Stomach (tissue), 9 donors: ENCODE results near the gene BPIFB3. TPM values are rescaled to one million over a fixed set of nuclear protein-coding genes. Genes with fewer than 3 reads are reported as not detected.

Experiments
- DNase-seq, 2 donors: peaks; one replicate each; pipeline versions ENCODE4 v3.0.0 to v3.0.0-alpha.2; 2013 to 2019
- H3K27ac ChIP-seq, 5 donors: fragments of 200-600 bp in 4 of 5; sonication (generic) in 4 of 5; one replicate each; pipeline ENCODE4 v1.5.1; 2013 to 2019; ENCODE audit warnings: mild to moderate bottlenecking in 1 of 5, moderate library complexity in 1 of 5
- H3K27me3 ChIP-seq, 3 donors: fragments of 200-600 bp; sonication (generic); one replicate each; pipeline ENCODE4 v1.5.1; 2017 to 2019; ENCODE audit warnings: mixed run types in 1 of 3
- H3K36me3 ChIP-seq, 4 donors: fragments of 200-600 bp; sonication (generic); 1 replicate in 3 of 4; 2 replicates in 1 of 4; pipeline ENCODE4 v1.5.1; 2016 to 2019
- H3K4me1 ChIP-seq, 4 donors: fragments of 200-600 bp; sonication (generic); one replicate each; pipeline ENCODE4 v1.5.1; 2016 to 2019
- H3K4me3 ChIP-seq, 4 donors: fragments of 200-600 bp; sonication (generic) in 3 of 4; one replicate each; pipeline ENCODE4 v1.5.1; 2016 to 2019; ENCODE audit warnings: mild to moderate bottlenecking in 1 of 4
- H3K9me3 ChIP-seq, 4 donors: fragments of 200-600 bp; sonication (generic); one replicate each; pipeline ENCODE4 v1.5.1; 2016 to 2019
- EP300 ChIP-seq: sonication (generic); formaldehyde crosslinking; IDR thresholded peaks from one replicate; pipeline ENCODE4 v1.6.1; 2017; ENCODE audit warnings: antibody characterized with exemption
- POLR2A ChIP-seq, 4 donors: fragments of 450-650 bp; IDR thresholded peaks; one replicate each; pipeline ENCODE4 v1.6.1; 2016; ENCODE audit warnings: antibody characterized with exemption in 4 of 4, control low read depth in 2 of 4, mild to moderate bottlenecking in 1 of 4, moderate library complexity in 1 of 4
- POLR2AphosphoS5 ChIP-seq, 3 donors: sonication (generic); formaldehyde crosslinking; IDR thresholded peaks; one replicate each; pipeline ENCODE4 v1.6.1; 2016; ENCODE audit warnings: antibody characterized with exemption in 3 of 3
- WGBS, 5 donors: extraction: QIAGEN DNeasy Blood & Tissue Kit in 3 of 5; methylation state at CpG; one replicate each; pipeline versions ENCODE4 v1.1.5 to v1.1.7; 2013 to 2018; 5-methylcytosine and 5-hydroxymethylcytosine counted together
- intact Hi-C: fragments of 100-400 bp; cut with DNase I; formaldehyde crosslinking; loops from one replicate; pipeline ENCODE4 v1.15.1; 2023; ENCODE audit warnings: low total_unique reads
- polyA plus RNA-seq, 3 donors: library from polyadenylated mRNA; stranded (reverse); fragments of 200-250 nt; gene quantifications; one replicate each; pipeline ENCODE4 v1.2.3, GENCODE V29; 2013
- total RNA-seq, 5 donors: library from RNA; depleted of rRNA; stranded (reverse); fragments of >200 nt; gene quantifications; one replicate each; pipeline versions ENCODE4 v1.1.0 to v1.2.3, GENCODE V29; 2014 to 2016
- TF ChIP-seq, protein P1 (sequence below), 7 experiments: fragments of 450-650 bp in 4 of 7; fragments of 200-600 bp in 3 of 7; sonication (generic) in 3 of 7; IDR thresholded peaks; one replicate each; pipeline ENCODE4 v1.5.1; 2016 to 2019; ENCODE audit warnings: antibody characterized with exemption in 7 of 7, control low read depth in 2 of 7, mild to moderate bottlenecking in 1 of 7
- donor health status: healthy with polysubstance abuse.
- donor health status: Bipolar disorder and iron deficiency.
- donor health status: healthy.

BPIFB3 gene
- total and polyA plus RNA-seq, 8 donors: not detected

DNA sequence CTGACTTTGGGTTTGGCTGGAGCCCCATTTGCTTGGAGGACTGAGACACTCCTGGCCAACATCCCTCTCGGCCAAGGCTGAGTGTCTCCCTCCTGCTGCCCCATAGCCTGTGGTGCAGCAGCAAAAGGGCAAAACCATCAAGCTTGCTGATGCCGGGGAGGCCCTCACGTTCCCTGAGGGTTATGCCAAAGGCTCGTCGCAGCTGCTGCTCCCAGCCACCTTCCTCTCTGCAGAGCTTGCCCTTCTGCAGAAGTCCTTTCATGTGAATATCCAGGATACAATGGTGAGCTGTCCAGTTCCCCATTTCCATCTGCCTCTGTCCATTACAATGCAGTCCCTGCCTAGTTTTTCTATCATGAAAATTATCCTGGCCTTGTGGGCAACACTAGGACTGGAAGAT is 16.2 kb upstream of the BPIFB3 start:
- DNase-seq: no peak
- H3K9me3 ChIP-seq: peaks cover 0 to 8% (median 4%) of the 10 kb centered on the region in 4 donors
- H3K4me1 ChIP-seq: no peaks in the 10 kb centered on the region
- H3K27me3 ChIP-seq: no peaks in the 10 kb centered on the region
- H3K4me3 ChIP-seq: no peak overlapping the region
- no peak for TF ChIP-seq EP300
- no peak for TF ChIP-seq POLR2AphosphoS5 (IDR thresholded peaks at IDR 0.05)
- TF ChIP-seq POLR2A (IDR thresholded peaks at IDR 0.05): no peak
- TF ChIP-seq, protein P1, sequence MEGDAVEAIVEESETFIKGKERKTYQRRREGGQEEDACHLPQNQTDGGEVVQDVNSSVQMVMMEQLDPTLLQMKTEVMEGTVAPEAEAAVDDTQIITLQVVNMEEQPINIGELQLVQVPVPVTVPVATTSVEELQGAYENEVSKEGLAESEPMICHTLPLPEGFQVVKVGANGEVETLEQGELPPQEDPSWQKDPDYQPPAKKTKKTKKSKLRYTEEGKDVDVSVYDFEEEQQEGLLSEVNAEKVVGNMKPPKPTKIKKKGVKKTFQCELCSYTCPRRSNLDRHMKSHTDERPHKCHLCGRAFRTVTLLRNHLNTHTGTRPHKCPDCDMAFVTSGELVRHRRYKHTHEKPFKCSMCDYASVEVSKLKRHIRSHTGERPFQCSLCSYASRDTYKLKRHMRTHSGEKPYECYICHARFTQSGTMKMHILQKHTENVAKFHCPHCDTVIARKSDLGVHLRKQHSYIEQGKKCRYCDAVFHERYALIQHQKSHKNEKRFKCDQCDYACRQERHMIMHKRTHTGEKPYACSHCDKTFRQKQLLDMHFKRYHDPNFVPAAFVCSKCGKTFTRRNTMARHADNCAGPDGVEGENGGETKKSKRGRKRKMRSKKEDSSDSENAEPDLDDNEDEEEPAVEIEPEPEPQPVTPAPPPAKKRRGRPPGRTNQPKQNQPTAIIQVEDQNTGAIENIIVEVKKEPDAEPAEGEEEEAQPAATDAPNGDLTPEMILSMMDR (IDR thresholded peaks at IDR 0.05): no peak
- intact Hi-C loops: no loop called here
- no peak overlapping the region for H3K27ac ChIP-seq
- H3K36me3 ChIP-seq: no peaks in the 10 kb centered on the region
- 52 to 78% (median 64%) methylated on average over 5 of the region's 5 CpGs for WGBS, 5 donors

DNA sequence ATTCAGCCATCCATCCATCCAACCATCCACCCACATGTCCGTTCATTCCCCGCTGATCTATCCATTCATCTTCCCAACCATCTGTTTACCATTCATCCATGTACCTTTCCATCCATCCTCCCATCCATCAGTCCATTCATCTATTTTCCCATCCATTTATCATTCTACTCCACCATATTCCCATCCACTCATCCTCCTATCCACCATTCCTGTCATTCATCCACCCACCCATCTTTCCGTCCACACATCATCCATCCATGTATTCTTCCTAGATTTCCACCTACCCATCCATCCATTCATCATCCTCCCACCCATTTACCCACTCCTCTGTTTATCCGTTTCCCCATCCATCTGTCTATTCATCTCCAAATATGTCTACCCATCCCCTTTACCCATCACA is 15.5 kb upstream of the BPIFB3 start:
- intact Hi-C loops: no loop called here
- Histone ChIP-seq H3K27ac (no peak overlapping the region), H3K9me3 (peaks cover 0 to 6% (median 1%) of the 10 kb centered on the region in 4 donors), H3K36me3 (no peaks in the 10 kb centered on the region), H3K4me1 (no peaks in the 10 kb centered on the region), H3K27me3 (no peaks in the 10 kb centered on the region), H3K4me3 (no peak overlapping the region)
- no peak for DNase-seq
- 88 to 92% (median 91%) methylated on average over 4 of the region's 4 CpGs for WGBS, 5 donors
- TF ChIP-seq EP300: no peak
- TF ChIP-seq, protein P1 (IDR thresholded peaks at IDR 0.05): no peak
- no peak for TF ChIP-seq POLR2A (IDR thresholded peaks at IDR 0.05)
- no peak for TF ChIP-seq POLR2AphosphoS5 (IDR thresholded peaks at IDR 0.05)

- Histone ChIP-seq H3K4me1 (no peaks in the 10 kb centered on the region), H3K4me3 (no peak overlapping the region), H3K27ac (no peak overlapping the region), H3K27me3 (no peaks in the 10 kb centered on the region), H3K9me3 (peaks cover 0 to 29% (median 20%) of the 10 kb centered on the region in 4 donors), H3K36me3 (no peaks in the 10 kb centered on the region)
- no peak for DNase-seq
- 84 to 94% (median 90%) methylated on average over 3 of the region's 3 CpGs for WGBS, 5 donors
- no peak for TF ChIP-seq POLR2A (IDR thresholded peaks at IDR 0.05)
- no peak for TF ChIP-seq POLR2AphosphoS5 (IDR thresholded peaks at IDR 0.05)
- TF ChIP-seq EP300: no peak
- TF ChIP-seq, protein P1 (IDR thresholded peaks at IDR 0.05): no peak
- intact Hi-C loops: no loop called here
Observed at GRCh38 chr20:33042430-33042829, 11.3 kb upstream of the BPIFB3 start.

- H3K27me3 ChIP-seq: no peaks in the 10 kb centered on the region
- H3K27ac ChIP-seq: no peak overlapping the region
- H3K9me3 ChIP-seq: peaks cover 0 to 29% (median 20%) of the 10 kb centered on the region in 4 donors
- no peak for DNase-seq
- no peak for TF ChIP-seq EP300
- TF ChIP-seq POLR2A (IDR thresholded peaks at IDR 0.05): no peak
- TF ChIP-seq, protein P1 (IDR thresholded peaks at IDR 0.05): no peak
- no peak for TF ChIP-seq POLR2AphosphoS5 (IDR thresholded peaks at IDR 0.05)
- 50 to 56% (median 52%) methylated on average over 2 of the region's 2 CpGs for WGBS, 5 donors
- intact Hi-C loops: no loop called here
- no peaks in the 10 kb centered on the region for H3K4me1 ChIP-seq
- H3K4me3 ChIP-seq: no peak overlapping the region
- H3K36me3 ChIP-seq: no peaks in the 10 kb centered on the region
Observed at GRCh38 chr20:33042983-33043730, 10.5 kb upstream of the BPIFB3 start.
